Keratinocyte (primary cell): ENCODE measurements around the gene CADM2. TPM values are rescaled to one million over a fixed set of nuclear protein-coding genes. Genes with fewer than 3 reads are reported as not detected.

ENCODE experiments used
- DNase-seq: peaks from one replicate; pipeline ENCODE4 v3.0.0-alpha.2; 2011; ENCODE audit warnings: low read depth, missing footprints, low spot score
- FAIRE-seq: peaks from 2 replicates; lab custom pipeline; 2011; peaks lifted over from hg19 to GRCh38; lab: Jason Lieb, UNC
- H2AFZ ChIP-seq: 2 replicates; pipeline ENCODE4 v1.6.0; 2012; ENCODE audit warnings: low read length, control low read depth, inconsistent platforms; ENCODE audit not compliant: control insufficient read depth
- H3K27ac ChIP-seq: 2 replicates; pipeline ENCODE4 v1.5.1; 2011; ENCODE audit warnings: low read length; ENCODE audit not compliant: control insufficient read depth, insufficient read depth
- H3K27me3 ChIP-seq: 3 replicates; pipeline ENCODE4 v1.6.0; 2011; ENCODE audit warnings: low read length; ENCODE audit not compliant: control insufficient read depth, insufficient read depth; ENCODE audit errors: extremely low read depth
- H3K36me3 ChIP-seq, 2 experiments: 2 replicates in 1 of 2; 3 replicates in 1 of 2; pipeline ENCODE4 v1.5.1; 2011; ENCODE audit warnings: low read length in 2 of 2, mild to moderate bottlenecking in 1 of 2; ENCODE audit not compliant: control insufficient read depth in 2 of 2, insufficient read depth in 2 of 2; ENCODE audit errors: extremely low read depth in 1 of 2
- H3K4me1 ChIP-seq: 3 replicates; pipeline ENCODE4 v1.5.1; 2011; ENCODE audit warnings: low read length; ENCODE audit not compliant: control insufficient read depth, insufficient read depth; ENCODE audit errors: extremely low read depth
- H3K4me2 ChIP-seq: 3 replicates; pipeline ENCODE4 v1.6.0; 2011; ENCODE audit warnings: low read depth, low read length; ENCODE audit not compliant: control insufficient read depth, insufficient read depth; ENCODE audit errors: extremely low read depth
- H3K4me3 ChIP-seq, 3 experiments: fragments of 200-600 bp in 1 of 3; sonication (generic) in 1 of 3; 2 replicates in 2 of 3; 3 replicates in 1 of 3; pipeline ENCODE4 v1.5.1; 2011 to 2016; ENCODE audit warnings: low read length in 3 of 3, mild to moderate bottlenecking in 3 of 3, control low read depth in 2 of 3, inconsistent platforms in 1 of 3, low read depth in 1 of 3, mixed read lengths in 1 of 3, mixed run types in 1 of 3, moderate library complexity in 1 of 3; ENCODE audit not compliant: control insufficient read depth in 2 of 3, insufficient read depth in 2 of 3; ENCODE audit errors: extremely low read depth in 1 of 3
- H3K79me2 ChIP-seq: 2 replicates; pipeline ENCODE4 v1.6.0; 2012; ENCODE audit warnings: low read length; ENCODE audit not compliant: control insufficient read depth, insufficient read depth
- H3K9ac ChIP-seq: 3 replicates; pipeline ENCODE4 v1.6.0; 2011; ENCODE audit warnings: low read length; ENCODE audit not compliant: control insufficient read depth, insufficient read depth; ENCODE audit errors: extremely low read depth
- H3K9me1 ChIP-seq: 3 replicates; pipeline ENCODE4 v1.6.0; 2011; ENCODE audit warnings: low read length; ENCODE audit not compliant: control insufficient read depth, insufficient read depth; ENCODE audit errors: extremely low read depth
- H3K9me3 ChIP-seq: 2 replicates; pipeline ENCODE4 v1.5.1; 2012; ENCODE audit warnings: low read depth, low read length; ENCODE audit not compliant: control insufficient read depth
- H4K20me1 ChIP-seq: 3 replicates; pipeline ENCODE4 v1.6.0; 2011; ENCODE audit warnings: low read length; ENCODE audit not compliant: control insufficient read depth, insufficient read depth; ENCODE audit errors: extremely low read depth
- EZH2 ChIP-seq: IDR thresholded peaks from one replicate; pipeline ENCODE4 v1.6.1; 2012; ENCODE audit warnings: inconsistent platforms, mild to moderate bottlenecking, low read length, moderate library complexity
- dilution Hi-C: fragments of 300-500 bp; cut with MboI; formaldehyde crosslinking; loops from one replicate; pipeline ENCODE4 v1.7.0; 2020; ENCODE audit warnings: low sequenced_read_pairs; ENCODE audit not compliant: extremely low pct_ligation_motif_present
- polyA plus RNA-seq, 5 experiments: library from polyadenylated mRNA; depleted of rRNA in 3 of 5; stranded (reverse) in 3 of 5; stranded (forward) in 1 of 5; unstranded in 1 of 5; fragments of >200 nt; gene quantifications; 1 replicate in 1 of 5; 2 replicates in 3 of 5; 3 replicates in 1 of 5; pipeline versions ENCODE4 v1.2.1 to v1.2.3, GENCODE V29; 2011 to 2012; ENCODE audit warnings: missing spikeins in 2 of 5, low read depth in 1 of 5, low replicate concordance in 1 of 5
- TF ChIP-seq, protein P1 (sequence below), 3 experiments: IDR thresholded peaks in 1 of 3; conservative IDR thresholded peaks in 1 of 3; optimal IDR thresholded peaks in 1 of 3; 2 replicates in 2 of 3; 3 replicates in 1 of 3; pipeline versions ENCODE3 to v1.5.1; 2011; ENCODE audit warnings: low read length in 3 of 3, mild to moderate bottlenecking in 3 of 3, moderate library complexity in 2 of 3, control low read depth in 1 of 3, inconsistent platforms in 1 of 3; ENCODE audit not compliant: insufficient read depth in 2 of 3; ENCODE audit errors: extremely low read depth in 1 of 3

CADM2 gene
- polyA plus RNA-seq, 1 donor (not counting 4 experiments of a cell fraction or from before 2014, with no cell fraction given): not detected

- FAIRE-seq (no peak), DNase-seq (no peak)
- H2AFZ ChIP-seq: no peak overlapping the region
- H3K27me3 ChIP-seq: no peaks in the 10 kb centered on the region
- H3K4me1 ChIP-seq: no peaks in the 10 kb centered on the region
- TF ChIP-seq, protein P1, sequence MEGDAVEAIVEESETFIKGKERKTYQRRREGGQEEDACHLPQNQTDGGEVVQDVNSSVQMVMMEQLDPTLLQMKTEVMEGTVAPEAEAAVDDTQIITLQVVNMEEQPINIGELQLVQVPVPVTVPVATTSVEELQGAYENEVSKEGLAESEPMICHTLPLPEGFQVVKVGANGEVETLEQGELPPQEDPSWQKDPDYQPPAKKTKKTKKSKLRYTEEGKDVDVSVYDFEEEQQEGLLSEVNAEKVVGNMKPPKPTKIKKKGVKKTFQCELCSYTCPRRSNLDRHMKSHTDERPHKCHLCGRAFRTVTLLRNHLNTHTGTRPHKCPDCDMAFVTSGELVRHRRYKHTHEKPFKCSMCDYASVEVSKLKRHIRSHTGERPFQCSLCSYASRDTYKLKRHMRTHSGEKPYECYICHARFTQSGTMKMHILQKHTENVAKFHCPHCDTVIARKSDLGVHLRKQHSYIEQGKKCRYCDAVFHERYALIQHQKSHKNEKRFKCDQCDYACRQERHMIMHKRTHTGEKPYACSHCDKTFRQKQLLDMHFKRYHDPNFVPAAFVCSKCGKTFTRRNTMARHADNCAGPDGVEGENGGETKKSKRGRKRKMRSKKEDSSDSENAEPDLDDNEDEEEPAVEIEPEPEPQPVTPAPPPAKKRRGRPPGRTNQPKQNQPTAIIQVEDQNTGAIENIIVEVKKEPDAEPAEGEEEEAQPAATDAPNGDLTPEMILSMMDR (optimal IDR thresholded peaks at IDR 0.05 in 1 of 3, IDR thresholded peaks at IDR 0.05 in 1 of 3, conservative IDR thresholded peaks at IDR 0.05 in 1 of 3; ENCODE audit: extremely low read depth in 1 of 3, insufficient read depth in 2 of 3, low read length in 3 of 3): no peak
- no peak for TF ChIP-seq EZH2
- no peaks in the 10 kb centered on the region for H3K79me2 ChIP-seq
- no peaks in the 10 kb centered on the region for H4K20me1 ChIP-seq
- no peak overlapping the region for H3K4me3 ChIP-seq
- no peaks in the 10 kb centered on the region for H3K9me3 ChIP-seq
- dilution Hi-C loops: no loop called here
- H3K9ac ChIP-seq: no peak overlapping the region
- no peaks in the 10 kb centered on the region for H3K9me1 ChIP-seq
- no peak overlapping the region for H3K4me2 ChIP-seq
- H3K27ac ChIP-seq: no peak overlapping the region
- H3K36me3 ChIP-seq: no peaks in the 10 kb centered on the region
Measured at GRCh38 chr3:85482213-85482490, 523.4 kb downstream of the CADM2 start.

DNA sequence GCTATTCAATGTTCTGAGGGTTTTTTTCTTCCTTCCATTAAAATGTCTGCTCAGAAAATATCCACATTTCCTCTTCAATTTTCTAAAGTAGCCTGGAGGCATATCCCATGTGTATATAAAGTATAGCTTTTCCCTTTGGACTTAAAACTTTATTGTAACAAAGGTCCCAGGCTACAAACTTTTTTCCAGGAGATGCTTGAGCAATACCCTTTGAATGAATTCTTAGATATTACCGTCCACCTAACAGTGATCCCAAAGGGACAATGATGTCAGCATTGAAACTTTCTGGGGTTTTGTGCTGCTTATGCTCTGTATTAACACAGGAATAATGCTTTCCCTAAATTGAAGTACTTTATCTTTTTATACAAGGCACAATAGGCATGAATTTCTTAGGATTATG, 525.2 kb downstream of the CADM2 start:
- FAIRE-seq: no peak
- dilution Hi-C loops: no loop called here

More for the DNA sequence above, 525.2 kb downstream of the CADM2 start:
- Histone ChIP-seq H2AFZ (no peak overlapping the region), H3K9me1 (no peaks in the 10 kb centered on the region), H3K4me2 (no peak overlapping the region), H3K27me3 (no peaks in the 10 kb centered on the region), H3K9ac (no peak overlapping the region), H3K9me3 (peaks cover 4% of the 10 kb centered on the region), H3K27ac (no peak overlapping the region), H3K36me3 (no peaks in the 10 kb centered on the region), H3K79me2 (no peaks in the 10 kb centered on the region), H3K4me1 (no peaks in the 10 kb centered on the region), H3K4me3 (no peak overlapping the region), H4K20me1 (no peaks in the 10 kb centered on the region)
- TF ChIP-seq, protein P1 (optimal IDR thresholded peaks at IDR 0.05 in 1 of 3, IDR thresholded peaks at IDR 0.05 in 1 of 3, conservative IDR thresholded peaks at IDR 0.05 in 1 of 3; ENCODE audit: extremely low read depth in 1 of 3, insufficient read depth in 2 of 3, low read length in 3 of 3): no peak
- no peak for TF ChIP-seq EZH2
- DNase-seq: no peak
